Measurements from ENCODE around the gene P2RY13. TPM values are rescaled to one million over a fixed set of nuclear protein-coding genes. Genes with fewer than 3 reads are reported as not detected.

Gene P2RY13
- total and polyA plus RNA-seq, 2 of the 4 experiments (the other 2 are of a cell fraction), result not detected

GRCh38 chr3:151281671-151282324, 47.6 kb downstream of the P2RY13 start:
- intact Hi-C loops (cut with micrococcal nuclease) (loop anchor here (5.0 to 10.0 kb wide), 2 partner anchors 274 to 517 kb away; partner anchors contain the start of gene SIAH2), in situ Hi-C loops (cut with MboI; ENCODE audit: low sequenced_read_pairs) (no loop called here), dilution Hi-C loops (cut with HindIII; ENCODE audit: low sequenced_read_pairs, unreplicated experiment) (no loop called here)
- peak overlapping the region; percentile 9; the same call in 1 of the 2 replicates for H4K5ac ChIP-seq (ENCODE audit: low read depth, low read length)
- ChIA-PET CTCF (interaction anchor here (0.5 to 3.4 kb wide), 13 partner anchors 15 to 1099 kb away, joined by 3 to 32 read pairs (median 4); no protein-coding TSS in a partner anchor), POLR2A (ENCODE audit: unreplicated experiment) (interaction anchor here (0.6 kb wide), 1 partner anchor 23 kb away, joined by 5 read pairs; no protein-coding TSS in a partner anchor)
- no peaks in the 10 kb centered on the region for H4K20me1 ChIP-seq (ENCODE audit: insufficient read depth, low read length)
- peak overlapping the region; percentile 35; the same call in 1 of the 2 replicates for H3K56ac ChIP-seq (ENCODE audit: extremely low read depth, insufficient read depth, low read length)
- H3K14ac ChIP-seq (replicated peaks; ENCODE audit: low read depth, low read length), result peak overlapping the region; percentile 27
- peak overlapping the region; percentile 76 for H2BK120ac ChIP-seq (ENCODE audit: low read depth, low read length)
- H3K9ac ChIP-seq (ENCODE audit: low read depth, low read length), result no peak overlapping the region
- BruUV-seq (replicated peaks), result no TSS peak
- no peak overlapping the region for H2AFZ ChIP-seq (replicated peaks; ENCODE audit: low read length, poor library complexity)
- WGBS, 2 experiments (ENCODE audit: extremely low coverage in 2 of 2, insufficient read length in 1 of 2), result no CpG with 5 or more reads among the region's 9 CpGs
- H2BK5ac ChIP-seq (ENCODE audit: low read depth, low read length, poor library complexity, severe bottlenecking), result peak overlapping the region; percentile 80
- TF ChIP-seq USF2 (IDR thresholded peaks at IDR 0.05; ENCODE audit: low read depth, low read length), result peak; percentile 95
- TF ChIP-seq FOS (IDR thresholded peaks at IDR 0.05; ENCODE audit: low read depth, low read length), result peak; percentile 71
- TF ChIP-seq RFX5 (IDR thresholded peaks at IDR 0.05; ENCODE audit: low read depth, low read length), result no peak
- peak; percentile 68 for TF ChIP-seq BHLHE40 (IDR thresholded peaks at IDR 0.05; ENCODE audit: low read depth, low read length)
- no peak for TF ChIP-seq MXI1 (IDR thresholded peaks at IDR 0.05; ENCODE audit: borderline replicate concordance, low read depth, low read length)
- peak; percentile 27; the same call in 1 of the 2 replicates for TF ChIP-seq NFE2L2 (IDR thresholded peaks at IDR 0.05; ENCODE audit: low read depth, low read length)
- TF ChIP-seq CEBPB (IDR thresholded peaks at IDR 0.05; ENCODE audit: low read depth, low read length), result no peak
- H3K4me2 ChIP-seq (ENCODE audit: low read depth, low read length), result peak overlapping the region; percentile 15; the same call in 1 of the 2 replicates
- H3K4me1 ChIP-seq (ENCODE audit: control insufficient read depth, insufficient read depth, low read length), result peaks cover 5% of the 10 kb centered on the region; the same call in 1 of the 2 replicates
- H4K91ac ChIP-seq (ENCODE audit: insufficient read depth, low read depth, low read length), result peak overlapping the region; percentile 49
- H3K18ac ChIP-seq (ENCODE audit: low read depth, low read length), result peak overlapping the region; percentile 8; the same call in 1 of the 2 replicates
- H4K8ac ChIP-seq (ENCODE audit: low read depth in 2 of 2, low read length in 2 of 2), result peak overlapping the region in 1 of 2 experiments; percentile 18; a peak in 1 of 4 replicates
- H3K9me1 ChIP-seq (ENCODE audit: insufficient read depth, low read length), result peaks cover 3% of the 10 kb centered on the region
- no peak overlapping the region for H3K4me3 ChIP-seq (ENCODE audit: insufficient read depth, low read depth, low read length)
- no peaks in the 10 kb centered on the region for H3K27me3 ChIP-seq (ENCODE audit: control insufficient read depth, insufficient read depth, low read length)
- H3K9me3 ChIP-seq (ENCODE audit: control insufficient read depth, insufficient read depth, low read length), result no peaks in the 10 kb centered on the region
- H3K4ac ChIP-seq (ENCODE audit: low read depth, low read length), result peak overlapping the region; percentile 49; the same call in 1 of the 2 replicates
- peak overlapping the region; percentile 67; the same call in 1 of the 2 replicates for H2AK5ac ChIP-seq (ENCODE audit: low read depth, low read length)
- peak overlapping the region; percentile 70 for H2BK20ac ChIP-seq (ENCODE audit: low read depth, low read length)
- no peak overlapping the region for H2AK9ac ChIP-seq (replicated peaks; ENCODE audit: low read depth, low read length, poor library complexity)
- peak; percentile 95 for DNase-seq
- peak; percentile 82 for ATAC-seq (ENCODE audit: low read depth)
- peak overlapping the region; percentile 69; the same call in 1 of the 2 replicates for H3K27ac ChIP-seq (ENCODE audit: insufficient read depth, low read length)
- no peaks in the 10 kb centered on the region for H3K36me3 ChIP-seq (ENCODE audit: control insufficient read depth, insufficient read depth, low read length)
- no peak overlapping the region for H3K23ac ChIP-seq (ENCODE audit: low read depth, low read length)
- no peaks in the 10 kb centered on the region for H3K79me1 ChIP-seq (ENCODE audit: low read depth in 1 of 2, low read length in 2 of 2)
- no peak overlapping the region for H2BK15ac ChIP-seq (ENCODE audit: low read depth, low read length)

Data from IMR-90 (cell line).